Measurements from ENCODE around the gene CABYR. TPM values are rescaled to one million over a fixed set of nuclear protein-coding genes. Genes with fewer than 3 reads are reported as not detected.

CABYR gene
- total and polyA plus RNA-seq, 2 of the 13 experiments (the other 11 are each of a cell fraction or from before 2014, with no cell fraction given): 0.71 to 0.88 TPM

DNA sequence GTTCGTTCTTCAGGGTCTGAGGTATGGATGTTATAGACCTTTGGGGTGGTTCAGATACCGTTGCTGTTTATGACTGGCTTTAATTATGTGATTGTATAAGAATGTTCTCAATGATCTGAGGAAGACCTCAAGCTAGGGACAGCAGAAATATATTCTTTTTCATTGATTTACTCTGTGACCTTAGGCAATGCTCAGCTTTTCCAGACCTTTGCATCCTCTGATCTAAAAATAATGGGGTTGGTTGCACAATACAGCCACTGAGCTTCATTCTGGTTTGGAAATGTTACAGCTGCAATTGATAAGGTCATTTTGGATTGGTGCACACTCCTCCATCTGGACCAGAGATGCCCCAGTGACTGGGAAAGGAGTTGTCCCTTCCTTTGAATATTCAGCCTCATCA, 17.2 kb upstream of the CABYR start:
- no peak for DNase-seq (ENCODE audit: low spot score)
- H3K9ac ChIP-seq (ENCODE audit: insufficient read depth, low read depth, low read length): no peak overlapping the region
- CTCF ChIA-PET (ENCODE audit: low intra/inter-chr PET ratio, low total read pairs): no interaction called here
- POLR2A ChIA-PET: interaction anchor here (0.6 kb wide), 1 partner anchor 236 kb away, joined by 3 read pairs; no protein-coding TSS in a partner anchor
- WGBS (ENCODE audit: low lambda C conversion rate): 91% methylated on average over 2 of the region's 2 CpGs
- no peaks in the 10 kb centered on the region for H3K9me3 ChIP-seq (ENCODE audit: low read length)
- H3K27ac ChIP-seq (ENCODE audit: extremely low read length, insufficient read depth, low read length): no peak overlapping the region
- no peak overlapping the region for H3K4me3 ChIP-seq (replicated peaks in 1 of 3; ENCODE audit: insufficient read depth in 1 of 3, low read depth in 2 of 3, low read length in 3 of 3)
- intact Hi-C loops (cut with micrococcal nuclease; ENCODE audit: unreplicated experiment) (no loop called here), in situ Hi-C loops (cut with HindIII; ENCODE audit: extremely low pct_ligation_motif_present, low pct_unique_long_range_greater_than_20kb) (no loop called here)
- no peaks in the 10 kb centered on the region for H3K27me3 ChIP-seq (ENCODE audit: control insufficient read depth in 1 of 2, insufficient read depth in 2 of 2, low read length in 2 of 2)
- H3K4me2 ChIP-seq (ENCODE audit: low read depth, low read length): no peak overlapping the region
- H3K4me1 ChIP-seq (ENCODE audit: insufficient read depth, low read length): no peaks in the 10 kb centered on the region
- BruUV-seq (replicated peaks): no TSS peak
- no peaks in the 10 kb centered on the region for H3K79me2 ChIP-seq (ENCODE audit: insufficient read depth, low read length)
- peak; percentile 47; the same call in 1 of the 2 replicates for TF ChIP-seq CEBPB (IDR thresholded peaks at IDR 0.05; ENCODE audit: borderline replicate concordance, low read depth, low read length)
- TF ChIP-seq, protein P1, sequence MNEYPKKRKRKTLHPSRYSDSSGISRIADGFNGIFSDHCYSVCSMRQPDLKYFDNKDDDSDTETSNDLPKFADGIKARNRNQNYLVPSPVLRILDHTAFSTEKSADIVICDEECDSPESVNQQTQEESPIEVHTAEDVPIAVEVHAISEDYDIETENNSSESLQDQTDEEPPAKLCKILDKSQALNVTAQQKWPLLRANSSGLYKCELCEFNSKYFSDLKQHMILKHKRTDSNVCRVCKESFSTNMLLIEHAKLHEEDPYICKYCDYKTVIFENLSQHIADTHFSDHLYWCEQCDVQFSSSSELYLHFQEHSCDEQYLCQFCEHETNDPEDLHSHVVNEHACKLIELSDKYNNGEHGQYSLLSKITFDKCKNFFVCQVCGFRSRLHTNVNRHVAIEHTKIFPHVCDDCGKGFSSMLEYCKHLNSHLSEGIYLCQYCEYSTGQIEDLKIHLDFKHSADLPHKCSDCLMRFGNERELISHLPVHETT (CRISPR knock-in tag; conservative IDR thresholded peaks at IDR 0.05): no peak
- peaks cover 2 to 14% of the 10 kb centered on the region in 2 experiments; a peak in 4 of 5 replicates for H3K36me3 ChIP-seq (replicated peaks in 1 of 2; ENCODE audit: control insufficient read depth in 1 of 2, insufficient read depth in 2 of 2, low read length in 2 of 2)
- H4K20me1 ChIP-seq (ENCODE audit: insufficient read depth, low read length): no peaks in the 10 kb centered on the region
- ATAC-seq: no peak
- FAIRE-seq: no peak
- H2AFZ ChIP-seq (ENCODE audit: low read length): no peak overlapping the region

DNA sequence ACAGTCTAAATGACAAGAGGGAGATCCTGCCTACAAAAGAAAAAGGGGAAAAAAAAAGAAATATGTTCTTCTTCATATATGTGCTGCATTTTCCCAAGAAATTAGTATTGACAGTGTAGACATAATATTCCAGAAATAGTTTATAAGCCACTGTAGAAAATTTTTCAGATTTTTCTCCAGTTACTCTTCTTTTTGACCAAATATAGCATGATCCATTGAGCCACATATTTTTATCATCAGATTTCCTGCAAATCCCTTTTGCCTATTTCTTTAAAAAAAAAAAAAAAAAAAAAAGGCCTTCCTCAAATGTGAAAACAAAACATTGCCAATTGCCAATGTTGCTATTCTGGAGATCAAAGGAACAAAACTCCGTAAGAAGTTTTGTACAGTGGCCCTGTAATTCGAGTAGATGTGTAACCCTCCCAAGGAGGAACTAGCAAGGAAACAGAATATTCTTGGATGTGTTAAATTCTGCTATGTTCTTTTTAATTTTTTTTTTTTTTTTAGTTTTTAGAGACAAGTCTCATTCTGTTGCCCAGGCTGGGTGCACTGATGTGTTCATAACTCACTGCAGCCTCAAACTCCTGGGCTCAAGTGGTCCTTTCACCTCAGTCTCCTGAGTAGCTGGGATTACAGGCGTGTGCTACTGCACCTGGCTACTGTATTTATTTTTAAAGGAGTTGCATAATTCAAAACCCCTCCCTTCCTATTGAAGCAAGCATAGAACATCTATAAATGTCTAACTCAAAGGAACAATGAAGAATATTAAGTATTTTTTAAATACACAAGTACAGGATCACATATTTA, 12.5 kb upstream of the CABYR start:
- peaks cover 3 to 19% of the 10 kb centered on the region in 2 experiments; a peak in 4 of 5 replicates for H3K36me3 ChIP-seq (replicated peaks in 1 of 2; ENCODE audit: control insufficient read depth in 1 of 2, insufficient read depth in 2 of 2, low read length in 2 of 2)
- WGBS (ENCODE audit: low lambda C conversion rate): 81% methylated on average over 3 of the region's 3 CpGs
- TF ChIP-seq, protein P2, sequence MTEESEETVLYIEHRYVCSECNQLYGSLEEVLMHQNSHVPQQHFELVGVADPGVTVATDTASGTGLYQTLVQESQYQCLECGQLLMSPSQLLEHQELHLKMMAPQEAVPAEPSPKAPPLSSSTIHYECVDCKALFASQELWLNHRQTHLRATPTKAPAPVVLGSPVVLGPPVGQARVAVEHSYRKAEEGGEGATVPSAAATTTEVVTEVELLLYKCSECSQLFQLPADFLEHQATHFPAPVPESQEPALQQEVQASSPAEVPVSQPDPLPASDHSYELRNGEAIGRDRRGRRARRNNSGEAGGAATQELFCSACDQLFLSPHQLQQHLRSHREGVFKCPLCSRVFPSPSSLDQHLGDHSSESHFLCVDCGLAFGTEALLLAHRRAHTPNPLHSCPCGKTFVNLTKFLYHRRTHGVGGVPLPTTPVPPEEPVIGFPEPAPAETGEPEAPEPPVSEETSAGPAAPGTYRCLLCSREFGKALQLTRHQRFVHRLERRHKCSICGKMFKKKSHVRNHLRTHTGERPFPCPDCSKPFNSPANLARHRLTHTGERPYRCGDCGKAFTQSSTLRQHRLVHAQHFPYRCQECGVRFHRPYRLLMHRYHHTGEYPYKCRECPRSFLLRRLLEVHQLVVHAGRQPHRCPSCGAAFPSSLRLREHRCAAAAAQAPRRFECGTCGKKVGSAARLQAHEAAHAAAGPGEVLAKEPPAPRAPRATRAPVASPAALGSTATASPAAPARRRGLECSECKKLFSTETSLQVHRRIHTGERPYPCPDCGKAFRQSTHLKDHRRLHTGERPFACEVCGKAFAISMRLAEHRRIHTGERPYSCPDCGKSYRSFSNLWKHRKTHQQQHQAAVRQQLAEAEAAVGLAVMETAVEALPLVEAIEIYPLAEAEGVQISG (CRISPR knock-in tag; IDR thresholded peaks at IDR 0.05): no peak
- no peak for TF ChIP-seq CHCHD3 (CRISPR knock-in tag; IDR thresholded peaks at IDR 0.05)
- no peak for TF ChIP-seq PCBP1 (IDR thresholded peaks at IDR 0.05; ENCODE audit: borderline replicate concordance, low read depth, low read length)
- TF ChIP-seq SALL1 (CRISPR knock-in tag; IDR thresholded peaks at IDR 0.05): no peak
- no peak for TF ChIP-seq ZFP36L2 (CRISPR knock-in tag; IDR thresholded peaks at IDR 0.05)
- no peak for TF ChIP-seq ZNF773 (CRISPR knock-in tag; IDR thresholded peaks at IDR 0.05; ENCODE audit: borderline replicate concordance)
- TF ChIP-seq HNF4G (IDR thresholded peaks at IDR 0.05; ENCODE audit: borderline replicate concordance, low read depth, low read length): no peak
- TF ChIP-seq HNF4G (CRISPR knock-in tag; IDR thresholded peaks at IDR 0.05; ENCODE audit: borderline replicate concordance, low read depth): no peak
- no peak for TF ChIP-seq HMGA1 (CRISPR knock-in tag; conservative IDR thresholded peaks at IDR 0.05)
- TF ChIP-seq SSRP1 (CRISPR knock-in tag; IDR thresholded peaks at IDR 0.05): no peak
- no peak for TF ChIP-seq ZNF33A (CRISPR knock-in tag; IDR thresholded peaks at IDR 0.05; ENCODE audit: borderline replicate concordance)
- TF ChIP-seq ZNF775 (CRISPR knock-in tag; IDR thresholded peaks at IDR 0.05; ENCODE audit: borderline replicate concordance): no peak

More for the DNA sequence above, 12.5 kb upstream of the CABYR start:
- FAIRE-seq: no peak
- H3K4me2 ChIP-seq (ENCODE audit: low read depth, low read length): no peak overlapping the region
- in situ Hi-C loops (cut with HindIII; ENCODE audit: extremely low pct_ligation_motif_present, low pct_unique_long_range_greater_than_20kb): no loop called here
- CTCF ChIA-PET (ENCODE audit: low intra/inter-chr PET ratio, low total read pairs): no interaction called here
- no peaks in the 10 kb centered on the region for H3K4me1 ChIP-seq (ENCODE audit: insufficient read depth, low read length)
- intact Hi-C loops (cut with micrococcal nuclease; ENCODE audit: unreplicated experiment): no loop called here
- DNase-seq (ENCODE audit: low spot score): no peak
- BruUV-seq (replicated peaks): no TSS peak
- no peak for ATAC-seq
- no peak overlapping the region for H3K4me3 ChIP-seq (replicated peaks in 1 of 3; ENCODE audit: insufficient read depth in 1 of 3, low read depth in 2 of 3, low read length in 3 of 3)
- H3K27me3 ChIP-seq (ENCODE audit: control insufficient read depth in 1 of 2, insufficient read depth in 2 of 2, low read length in 2 of 2): no peaks in the 10 kb centered on the region
- POLR2A ChIA-PET: no interaction called here
- H2AFZ ChIP-seq (ENCODE audit: low read length): no peak overlapping the region
- H3K9me3 ChIP-seq (ENCODE audit: low read length): no peaks in the 10 kb centered on the region
- no peak overlapping the region for H3K27ac ChIP-seq (ENCODE audit: extremely low read length, insufficient read depth, low read length)
- H3K79me2 ChIP-seq (ENCODE audit: insufficient read depth, low read length): no peaks in the 10 kb centered on the region
- H3K9ac ChIP-seq (ENCODE audit: insufficient read depth, low read depth, low read length): no peak overlapping the region
- H4K20me1 ChIP-seq (ENCODE audit: insufficient read depth, low read length): no peaks in the 10 kb centered on the region

All from HepG2 (cell line).